GM21723 (cell line): ENCODE results near the gene CCM2.
"Not testable (repeated sequence)": the region's sequence is repeated elsewhere in the genome, so short reads cannot be mapped to it uniquely, and the experiment has no call there.

ENCODE experiments used
- ATAC-seq: cut with Tn5 transposase; IDR thresholded peaks from one replicate; pipeline ENCODE4 v1.9.1; 2021; ENCODE audit warnings: mild to moderate bottlenecking, moderate library complexity; ENCODE audit not compliant: unreplicated experiment

Gene CCM2

GRCh38 chr7:44981035-44981706 is 18.8 kb upstream of the CCM2 start:
- peak; percentile 0 for ATAC-seq

GRCh38 chr7:44982535-44982923 is 17.5 kb upstream of the CCM2 start:
- ATAC-seq = no peak

GRCh38 chr7:44982970-44983369 is 17.0 kb upstream of the CCM2 start:
- ATAC-seq = no peak

- ATAC-seq = no peak
These were observed 16.1 kb upstream of the CCM2 start for GRCh38 chr7:44983742-44984477.

GRCh38 chr7:44984478-44984758 is 15.6 kb upstream of the CCM2 start:
- no peak for ATAC-seq

GRCh38 chr7:44985033-44985695 is 14.8 kb upstream of the CCM2 start:
- no peak for ATAC-seq

- ATAC-seq = no peak
These were observed 14.1 kb upstream of the CCM2 start for GRCh38 chr7:44985900-44986217.

- ATAC-seq = peak; percentile 93
These were observed 13.6 kb upstream of the CCM2 start for GRCh38 chr7:44986218-44987053.

GRCh38 chr7:44987457-44987856 is 12.5 kb upstream of the CCM2 start:
- no peak for ATAC-seq

GRCh38 chr7:44987996-44988395 is 12.0 kb upstream of the CCM2 start:
- ATAC-seq = no peak

GRCh38 chr7:44988701-44989100 is 11.3 kb upstream of the CCM2 start:
- no peak for ATAC-seq

- ATAC-seq = no peak
These were observed 10.9 kb upstream of the CCM2 start for GRCh38 chr7:44989132-44989531.

GRCh38 chr7:44990109-44991023 is 9.6 kb upstream of the CCM2 start:
- ATAC-seq = no peak

GRCh38 chr7:44992004-44992795 is 7.8 kb upstream of the CCM2 start:
- not testable (repeated sequence) for ATAC-seq

GRCh38 chr7:44994877-44995554 is 5.0 kb upstream of the CCM2 start:
- ATAC-seq = no peak

GRCh38 chr7:44995555-44996493 is 4.2 kb upstream of the CCM2 start:
- ATAC-seq = no peak

- ATAC-seq = no peak
These were observed 1.7 kb upstream of the CCM2 start for GRCh38 chr7:44998153-44998871.
